Right cardiac atrium (tissue), 5 donors: ENCODE measurements around the gene AFF4. TPM values are rescaled to one million over a fixed set of nuclear protein-coding genes. Genes with fewer than 3 reads are reported as not detected.
"Not testable (repeated sequence)": the region's sequence is repeated elsewhere in the genome, so short reads cannot be mapped to it uniquely, and the experiment has no call there.

ENCODE experiments used
- ATAC-seq, 2 donors: fragments of 200-7000 bp; cut with Tn5 transposase; one replicate each; pipeline versions ENCODE4 v1.8.0 to v1.9.1; 2020; ENCODE audit warnings: moderate library complexity in 2 of 2, mild to moderate bottlenecking in 1 of 2
- DNase-seq, 3 donors: peaks; one replicate each; pipeline ENCODE4 v3.0.0-alpha.2; 2020
- H3K27ac ChIP-seq: one replicate; pipeline ENCODE4 v1.5.1; 2013; ENCODE audit warnings: mild to moderate bottlenecking, low read length, control low read depth, moderate library complexity
- H3K27me3 ChIP-seq: one replicate; pipeline ENCODE4 v1.6.1; 2013; ENCODE audit not compliant: control insufficient read depth, insufficient read depth
- H3K4me1 ChIP-seq: one replicate; pipeline ENCODE4 v1.6.1; 2013; ENCODE audit warnings: low read length; ENCODE audit not compliant: control insufficient read depth, insufficient read depth
- H3K4me3 ChIP-seq: one replicate; pipeline ENCODE4 v1.5.1; 2013; ENCODE audit warnings: low read length, control low read depth
- H3K9me3 ChIP-seq: one replicate; pipeline ENCODE4 v1.6.1; 2013; ENCODE audit warnings: low read length; ENCODE audit not compliant: control insufficient read depth
- WGBS: extraction: QIAGEN DNeasy Blood & Tissue Kit; methylation state at CpG from one replicate; pipeline ENCODE4 v1.1.7; 2013; 5-methylcytosine and 5-hydroxymethylcytosine counted together
- intact Hi-C, 4 donors: fragments of 100-400 bp; cut with DNase I; formaldehyde crosslinking; loops; one replicate each; pipeline versions ENCODE4 v1.11.0 to v1.14.0; 2022 to 2023
- long read RNA-seq, 4 donors: library from polyadenylated mRNA; unstranded; transcript quantifications; one replicate each; pipeline ENCODE4 v2.0.0, GENCODE V29; 2020 to 2021
- polyA plus RNA-seq: library from polyadenylated mRNA; stranded (reverse); fragments of 200-250 nt; gene quantifications from one replicate; pipeline ENCODE4 v1.2.3, GENCODE V29; 2013
- total RNA-seq, 4 donors: library from RNA; stranded (reverse); fragmentation: NEBNext Ultra II Directional; extraction: Animal tissue kit (Norgen Biotek cat#: 25700); gene quantifications; one replicate each; pipeline ENCODE4 v1.2.1, GENCODE V29; 2021
- donor health status: healthy with polysubstance abuse.
- donor health status: DM: no; HTN: yes; CAD: no.
- donor health status: DM: no; HTN: no; CAD: no.
- donor health status: DM: no; HTN: yes; CAD: no; lungs with severe emphysema.
- donor health status: DM: yes; HTN: yes; CAD: no.

The AFF4 gene
- total RNA-seq, result 10 to 100 TPM; 37.3 to 61.0 (median 40.2) TPM
- 8.3 TPM for polyA plus RNA-seq
- long read RNA-seq, donor 1, partial matches to known transcripts, result 8 of 13 reads
- long read RNA-seq, donor 1, other reads (novel, unspliced or antisense), result 2 of 13 reads
- long read RNA-seq, donor 2, full-length matches to known transcripts, result 2 of 3 reads
- long read RNA-seq, donor 2, partial matches to known transcripts, result 1 of 3 reads
- long read RNA-seq, donor 2, other reads (novel, unspliced or antisense), result 0 of 3 reads
- long read RNA-seq, donor 3, full-length matches to known transcripts, result 4 of 57 reads
- long read RNA-seq, donor 3, partial matches to known transcripts, result 46 of 57 reads
- long read RNA-seq, donor 3, other reads (novel, unspliced or antisense), result 7 of 57 reads
- long read RNA-seq, donor 4, full-length matches to known transcripts, result 1 of 2 reads
- long read RNA-seq, donor 4, partial matches to known transcripts, result 0 of 2 reads
- long read RNA-seq, donor 4, other reads (novel, unspliced or antisense), result 1 of 2 reads

GRCh38 chr5:132963171-132964104 is at the start of gene AFF4:
Gene AFF4, minus strand, starts transcription at chr5:132963634. Its CDS starts 26,445 bp downstream, at chr5:132937189.
- Histone ChIP-seq H3K4me1 (peaks cover 5% of the 10 kb centered on the region), H3K27ac (peak within 1 kb of the TSS; percentile 92), H3K27me3 (no peaks in the 10 kb centered on the region), H3K9me3 (no peaks in the 10 kb centered on the region), H3K4me3 (peak within 1 kb of the TSS; percentile 95)
- DNase-seq (peak; percentile 99), ATAC-seq (peak; percentile 97 to 98)
- under 1% methylated on average over 98 of the region's 98 CpGs for WGBS
- intact Hi-C loops, result no loop called here

GRCh38 chr5:133008455-133008854 is 45.0 kb upstream of the AFF4 start:
- H3K27me3 ChIP-seq, H3K4me3 ChIP-seq, H3K27ac ChIP-seq, intact Hi-C loops, DNase-seq, ATAC-seq, H3K9me3 ChIP-seq, H3K4me1 ChIP-seq: not testable (repeated sequence)
- 81% methylated on average over 6 of the region's 6 CpGs for WGBS

GRCh38 chr5:133006653-133007052 is 43.2 kb upstream of the AFF4 start:
- H3K4me1 ChIP-seq, result no peaks in the 10 kb centered on the region
- H3K27ac ChIP-seq, result no peak overlapping the region
- 75% methylated on average over 1 of the region's 1 CpG for WGBS
- H3K27me3 ChIP-seq, result no peaks in the 10 kb centered on the region
- H3K9me3 ChIP-seq, result no peaks in the 10 kb centered on the region
- DNase-seq (no peak), ATAC-seq (no peak)
- no peak overlapping the region for H3K4me3 ChIP-seq
- intact Hi-C loops, result no loop called here

- Histone ChIP-seq H3K9me3 (no peaks in the 10 kb centered on the region), H3K27ac (no peak overlapping the region), H3K27me3 (no peaks in the 10 kb centered on the region), H3K4me3 (no peak overlapping the region), H3K4me1 (no peaks in the 10 kb centered on the region)
- no peak for DNase-seq
- intact Hi-C loops, result no loop called here
- no peak for ATAC-seq
- WGBS, result 35% methylated on average over 2 of the region's 2 CpGs
Measured at GRCh38 chr5:132999246-132999645, 35.8 kb upstream of the AFF4 start.

- intact Hi-C loops, result no loop called here
- Histone ChIP-seq H3K9me3 (no peaks in the 10 kb centered on the region), H3K27ac (no peak overlapping the region), H3K4me1 (no peaks in the 10 kb centered on the region), H3K4me3 (no peak overlapping the region), H3K27me3 (no peaks in the 10 kb centered on the region)
- ATAC-seq, result no peak
- 94% methylated on average over 2 of the region's 2 CpGs for WGBS
- DNase-seq, result no peak
Measured at GRCh38 chr5:132998556-132998955, 35.1 kb upstream of the AFF4 start.

GRCh38 chr5:132996307-132996706 is 32.9 kb upstream of the AFF4 start:
- Histone ChIP-seq H3K4me3 (no peak overlapping the region), H3K27me3 (no peaks in the 10 kb centered on the region), H3K9me3 (no peaks in the 10 kb centered on the region), H3K27ac (no peak overlapping the region), H3K4me1 (no peaks in the 10 kb centered on the region)
- no peak for DNase-seq
- intact Hi-C loops, result no loop called here
- no peak for ATAC-seq
- WGBS, result 48% methylated on average over 1 of the region's 1 CpG

GRCh38 chr5:132987531-132988408 is 24.3 kb upstream of the AFF4 start:
- 89% methylated on average over 28 of the region's 28 CpGs for WGBS
- Histone ChIP-seq H3K4me1 (no peaks in the 10 kb centered on the region), H3K27ac (no peak overlapping the region), H3K27me3 (no peaks in the 10 kb centered on the region), H3K4me3 (no peak overlapping the region), H3K9me3 (no peaks in the 10 kb centered on the region)
- DNase-seq (no peak), ATAC-seq (no peak)
- intact Hi-C loops, result no loop called here

GRCh38 chr5:132982971-132983370 is 19.5 kb upstream of the AFF4 start:
- 92% methylated on average over 24 of the region's 30 CpGs for WGBS

GRCh38 chr5:132981288-132981687 is 17.9 kb upstream of the AFF4 start:
- Histone ChIP-seq H3K4me1 (no peaks in the 10 kb centered on the region), H3K27ac (no peak overlapping the region), H3K4me3 (no peak overlapping the region), H3K27me3 (no peaks in the 10 kb centered on the region), H3K9me3 (no peaks in the 10 kb centered on the region)
- DNase-seq (no peak), ATAC-seq (no peak)
- 77% methylated on average over 3 of the region's 3 CpGs for WGBS
- intact Hi-C loops, result no loop called here

More at GRCh38 chr5:132982971-132983370, 19.5 kb upstream of the AFF4 start:
- intact Hi-C loops, H3K4me3 ChIP-seq, H3K27me3 ChIP-seq, H3K9me3 ChIP-seq, H3K4me1 ChIP-seq, ATAC-seq, H3K27ac ChIP-seq: not testable (repeated sequence)
- peak in 1 of 3 donors; percentile 49 for DNase-seq

GRCh38 chr5:132979976-132980375 is 16.5 kb upstream of the AFF4 start:
- H3K27ac ChIP-seq, result no peak overlapping the region
- no peaks in the 10 kb centered on the region for H3K27me3 ChIP-seq
- intact Hi-C loops, result no loop called here
- H3K4me1 ChIP-seq, result no peaks in the 10 kb centered on the region
- WGBS, result 71% methylated on average over 2 of the region's 2 CpGs
- H3K9me3 ChIP-seq, result no peaks in the 10 kb centered on the region
- ATAC-seq (no peak), DNase-seq (no peak)
- no peak overlapping the region for H3K4me3 ChIP-seq
